Astrocyte of the cerebellum (primary cell): ENCODE results near the gene CDH20.

Source experiments
- DNase-seq: peaks from one replicate; pipeline ENCODE4 v3.0.0-alpha.2; 2011; ENCODE audit warnings: low read depth
- H3K4me3 ChIP-seq: 2 replicates; pipeline ENCODE4 v1.5.1; 2011; ENCODE audit warnings: mild to moderate bottlenecking, low read depth, low read length, moderate library complexity
- CTCF ChIP-seq: IDR thresholded peaks from 2 replicates; pipeline ENCODE4 v1.5.1; 2012; ENCODE audit warnings: low read length, low read depth, moderate library complexity, mild to moderate bottlenecking; ENCODE audit errors: missing control alignments
- in situ Hi-C: cut with HindIII; loops from 2 replicates; pipeline ENCODE4 v1.10.0; 2017; ENCODE audit warnings: low sequenced_read_pairs

The CDH20 gene

GRCh38 chr18:61402726-61403125, 69.5 kb downstream of the CDH20 start:
- H3K4me3 ChIP-seq: no peak overlapping the region
- TF ChIP-seq CTCF: no peak
- in situ Hi-C loops: no loop called here
- DNase-seq: no peak

- in situ Hi-C loops: no loop called here
- no peak overlapping the region for H3K4me3 ChIP-seq
- TF ChIP-seq CTCF: no peak
- no peak for DNase-seq
These were observed 80.2 kb downstream of the CDH20 start for GRCh38 chr18:61413396-61413795.

- no peak for TF ChIP-seq CTCF
- no peak overlapping the region for H3K4me3 ChIP-seq
- DNase-seq: no peak
- in situ Hi-C loops: no loop called here
These were observed 80.9 kb downstream of the CDH20 start for GRCh38 chr18:61414086-61414485.

- no peak overlapping the region for H3K4me3 ChIP-seq
- no peak for TF ChIP-seq CTCF
- in situ Hi-C loops: no loop called here
- no peak for DNase-seq
These were observed 86.5 kb downstream of the CDH20 start for GRCh38 chr18:61419763-61420162.

- no peak overlapping the region for H3K4me3 ChIP-seq
- no peak for DNase-seq
- no peak for TF ChIP-seq CTCF
- in situ Hi-C loops: no loop called here
These were observed 87.1 kb downstream of the CDH20 start for GRCh38 chr18:61420218-61420885.

- in situ Hi-C loops: no loop called here
- no peak for DNase-seq
- TF ChIP-seq CTCF: no peak
- H3K4me3 ChIP-seq: no peak overlapping the region
These were observed 93.3 kb downstream of the CDH20 start for GRCh38 chr18:61426492-61427053.

GRCh38 chr18:61428266-61428665, 95.0 kb downstream of the CDH20 start:
- in situ Hi-C loops: no loop called here
- no peak overlapping the region for H3K4me3 ChIP-seq
- no peak for DNase-seq
- no peak for TF ChIP-seq CTCF
